Keratinocyte (primary cell): ENCODE measurements around the gene RDH13.

ENCODE experiments used
- EZH2 ChIP-seq: IDR thresholded peaks from one replicate; pipeline ENCODE4 v1.6.1; 2012; ENCODE audit warnings: inconsistent platforms, mild to moderate bottlenecking, low read length, moderate library complexity
- TF ChIP-seq, protein P1 (sequence below), 3 experiments: IDR thresholded peaks in 1 of 3; conservative IDR thresholded peaks in 1 of 3; optimal IDR thresholded peaks in 1 of 3; 2 replicates in 2 of 3; 3 replicates in 1 of 3; pipeline versions ENCODE3 to v1.5.1; 2011; ENCODE audit warnings: low read length in 3 of 3, mild to moderate bottlenecking in 3 of 3, moderate library complexity in 2 of 3, control low read depth in 1 of 3, inconsistent platforms in 1 of 3; ENCODE audit not compliant: insufficient read depth in 2 of 3; ENCODE audit errors: extremely low read depth in 1 of 3

- TF ChIP-seq, protein P1, sequence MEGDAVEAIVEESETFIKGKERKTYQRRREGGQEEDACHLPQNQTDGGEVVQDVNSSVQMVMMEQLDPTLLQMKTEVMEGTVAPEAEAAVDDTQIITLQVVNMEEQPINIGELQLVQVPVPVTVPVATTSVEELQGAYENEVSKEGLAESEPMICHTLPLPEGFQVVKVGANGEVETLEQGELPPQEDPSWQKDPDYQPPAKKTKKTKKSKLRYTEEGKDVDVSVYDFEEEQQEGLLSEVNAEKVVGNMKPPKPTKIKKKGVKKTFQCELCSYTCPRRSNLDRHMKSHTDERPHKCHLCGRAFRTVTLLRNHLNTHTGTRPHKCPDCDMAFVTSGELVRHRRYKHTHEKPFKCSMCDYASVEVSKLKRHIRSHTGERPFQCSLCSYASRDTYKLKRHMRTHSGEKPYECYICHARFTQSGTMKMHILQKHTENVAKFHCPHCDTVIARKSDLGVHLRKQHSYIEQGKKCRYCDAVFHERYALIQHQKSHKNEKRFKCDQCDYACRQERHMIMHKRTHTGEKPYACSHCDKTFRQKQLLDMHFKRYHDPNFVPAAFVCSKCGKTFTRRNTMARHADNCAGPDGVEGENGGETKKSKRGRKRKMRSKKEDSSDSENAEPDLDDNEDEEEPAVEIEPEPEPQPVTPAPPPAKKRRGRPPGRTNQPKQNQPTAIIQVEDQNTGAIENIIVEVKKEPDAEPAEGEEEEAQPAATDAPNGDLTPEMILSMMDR (optimal IDR thresholded peaks at IDR 0.05 in 1 of 3, IDR thresholded peaks at IDR 0.05 in 1 of 3, conservative IDR thresholded peaks at IDR 0.05 in 1 of 3; ENCODE audit: extremely low read depth in 1 of 3, insufficient read depth in 2 of 3, low read length in 3 of 3) = no peak
- no peak for TF ChIP-seq EZH2
These were observed 16.0 kb upstream of the RDH13 start for GRCh38 chr19:55078996-55079395.
